A549 (cell line): ENCODE measurements around the gene RNU4-1.

Experiments
- EP300 ChIP-seq, 2 experiments: fragments of >200 bp; sonication (Bioruptor Twin); formaldehyde crosslinking; IDR thresholded peaks; 2 replicates in 1 of 2; 3 replicates in 1 of 2; pipeline ENCODE4 v1.6.1; 2016 to 2017
- KDM5A ChIP-seq: fragments of 200-600 bp; sonication (generic); IDR thresholded peaks from 2 replicates; pipeline ENCODE4 v1.6.1; 2016; ENCODE audit warnings: antibody characterized with exemption, mild to moderate bottlenecking
- NR3C1 ChIP-seq: fragments of >200 bp; sonication (Bioruptor Twin); formaldehyde crosslinking; IDR thresholded peaks from 3 replicates; pipeline ENCODE4 v1.6.1; 2017
- POLR2A ChIP-seq: IDR thresholded peaks from 2 replicates; pipeline ENCODE4 v1.6.1; 2012; ENCODE audit warnings: mild to moderate bottlenecking, low read length
- POLR2AphosphoS2 ChIP-seq: conservative IDR thresholded peaks from 2 replicates; pipeline ENCODE4 v1.6.1; 2012; ENCODE audit warnings: low read length, improper control_type of control experiment, inconsistent platforms
- SREBF2 ChIP-seq: fragments of 450-650 bp; IDR thresholded peaks from 2 replicates; pipeline ENCODE4 v1.6.1; 2014; ENCODE audit warnings: mild to moderate bottlenecking, moderate library complexity
- TP53 ChIP-seq: fragments of 250-450 bp; sonication (Bioruptor Pico); IDR thresholded peaks from 2 replicates; pipeline ENCODE4 v1.5.0; 2021; ENCODE audit warnings: mild to moderate bottlenecking, moderate library complexity
- TF ChIP-seq, protein P1 (sequence below): IDR thresholded peaks from 2 replicates; pipeline ENCODE4 v1.6.1; 2012; ENCODE audit warnings: low read depth, borderline replicate concordance
- TF ChIP-seq, protein P2 (sequence below): fragments of >200 bp; sonication (Bioruptor Twin); formaldehyde crosslinking; IDR thresholded peaks from 3 replicates; pipeline ENCODE4 v1.5.1; 2016
- TF ChIP-seq, protein P3 (sequence below): fragments of 200-600 bp; sonication (generic); IDR thresholded peaks from 2 replicates; pipeline ENCODE4 v1.6.1; 2016; ENCODE audit warnings: antibody characterized with exemption, mild to moderate bottlenecking, moderate library complexity

DNA sequence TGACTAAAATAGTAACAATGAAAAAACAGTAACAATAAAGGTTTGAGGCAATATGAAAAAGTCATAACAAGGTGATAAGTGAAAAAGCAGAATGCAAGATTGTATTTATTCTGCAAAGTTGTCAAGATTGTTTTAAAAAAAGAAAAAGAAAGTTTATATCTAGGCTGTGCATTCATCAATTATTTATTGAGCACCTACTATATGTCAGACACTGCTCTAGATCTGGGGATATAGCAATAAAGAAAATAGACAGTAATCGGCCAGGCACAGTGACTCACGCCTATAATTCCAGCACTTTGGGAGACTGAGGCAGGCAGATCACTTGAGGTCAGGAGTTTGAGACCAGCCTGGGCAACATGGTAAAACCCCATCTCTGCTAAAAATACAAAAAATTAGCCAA, 30.7 kb upstream of the RNU4-1 start:
- TF ChIP-seq SREBF2 (no peak), POLR2A (no peak), NR3C1 (no peak), POLR2AphosphoS2 (no peak), KDM5A (no peak), EP300 (IDR thresholded peaks at IDR 0.05) (no peak), TP53 (CRISPR knock-in tag) (no peak)
- TF ChIP-seq, protein P1, sequence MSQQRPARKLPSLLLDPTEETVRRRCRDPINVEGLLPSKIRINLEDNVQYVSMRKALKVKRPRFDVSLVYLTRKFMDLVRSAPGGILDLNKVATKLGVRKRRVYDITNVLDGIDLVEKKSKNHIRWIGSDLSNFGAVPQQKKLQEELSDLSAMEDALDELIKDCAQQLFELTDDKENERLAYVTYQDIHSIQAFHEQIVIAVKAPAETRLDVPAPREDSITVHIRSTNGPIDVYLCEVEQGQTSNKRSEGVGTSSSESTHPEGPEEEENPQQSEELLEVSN = no peak
- TF ChIP-seq, protein P2, sequence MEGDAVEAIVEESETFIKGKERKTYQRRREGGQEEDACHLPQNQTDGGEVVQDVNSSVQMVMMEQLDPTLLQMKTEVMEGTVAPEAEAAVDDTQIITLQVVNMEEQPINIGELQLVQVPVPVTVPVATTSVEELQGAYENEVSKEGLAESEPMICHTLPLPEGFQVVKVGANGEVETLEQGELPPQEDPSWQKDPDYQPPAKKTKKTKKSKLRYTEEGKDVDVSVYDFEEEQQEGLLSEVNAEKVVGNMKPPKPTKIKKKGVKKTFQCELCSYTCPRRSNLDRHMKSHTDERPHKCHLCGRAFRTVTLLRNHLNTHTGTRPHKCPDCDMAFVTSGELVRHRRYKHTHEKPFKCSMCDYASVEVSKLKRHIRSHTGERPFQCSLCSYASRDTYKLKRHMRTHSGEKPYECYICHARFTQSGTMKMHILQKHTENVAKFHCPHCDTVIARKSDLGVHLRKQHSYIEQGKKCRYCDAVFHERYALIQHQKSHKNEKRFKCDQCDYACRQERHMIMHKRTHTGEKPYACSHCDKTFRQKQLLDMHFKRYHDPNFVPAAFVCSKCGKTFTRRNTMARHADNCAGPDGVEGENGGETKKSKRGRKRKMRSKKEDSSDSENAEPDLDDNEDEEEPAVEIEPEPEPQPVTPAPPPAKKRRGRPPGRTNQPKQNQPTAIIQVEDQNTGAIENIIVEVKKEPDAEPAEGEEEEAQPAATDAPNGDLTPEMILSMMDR = no peak
- TF ChIP-seq, protein P3, sequence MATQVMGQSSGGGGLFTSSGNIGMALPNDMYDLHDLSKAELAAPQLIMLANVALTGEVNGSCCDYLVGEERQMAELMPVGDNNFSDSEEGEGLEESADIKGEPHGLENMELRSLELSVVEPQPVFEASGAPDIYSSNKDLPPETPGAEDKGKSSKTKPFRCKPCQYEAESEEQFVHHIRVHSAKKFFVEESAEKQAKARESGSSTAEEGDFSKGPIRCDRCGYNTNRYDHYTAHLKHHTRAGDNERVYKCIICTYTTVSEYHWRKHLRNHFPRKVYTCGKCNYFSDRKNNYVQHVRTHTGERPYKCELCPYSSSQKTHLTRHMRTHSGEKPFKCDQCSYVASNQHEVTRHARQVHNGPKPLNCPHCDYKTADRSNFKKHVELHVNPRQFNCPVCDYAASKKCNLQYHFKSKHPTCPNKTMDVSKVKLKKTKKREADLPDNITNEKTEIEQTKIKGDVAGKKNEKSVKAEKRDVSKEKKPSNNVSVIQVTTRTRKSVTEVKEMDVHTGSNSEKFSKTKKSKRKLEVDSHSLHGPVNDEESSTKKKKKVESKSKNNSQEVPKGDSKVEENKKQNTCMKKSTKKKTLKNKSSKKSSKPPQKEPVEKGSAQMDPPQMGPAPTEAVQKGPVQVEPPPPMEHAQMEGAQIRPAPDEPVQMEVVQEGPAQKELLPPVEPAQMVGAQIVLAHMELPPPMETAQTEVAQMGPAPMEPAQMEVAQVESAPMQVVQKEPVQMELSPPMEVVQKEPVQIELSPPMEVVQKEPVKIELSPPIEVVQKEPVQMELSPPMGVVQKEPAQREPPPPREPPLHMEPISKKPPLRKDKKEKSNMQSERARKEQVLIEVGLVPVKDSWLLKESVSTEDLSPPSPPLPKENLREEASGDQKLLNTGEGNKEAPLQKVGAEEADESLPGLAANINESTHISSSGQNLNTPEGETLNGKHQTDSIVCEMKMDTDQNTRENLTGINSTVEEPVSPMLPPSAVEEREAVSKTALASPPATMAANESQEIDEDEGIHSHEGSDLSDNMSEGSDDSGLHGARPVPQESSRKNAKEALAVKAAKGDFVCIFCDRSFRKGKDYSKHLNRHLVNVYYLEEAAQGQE = no peak
